ENCODE data around the gene ADGB.

ADGB gene

DNA sequence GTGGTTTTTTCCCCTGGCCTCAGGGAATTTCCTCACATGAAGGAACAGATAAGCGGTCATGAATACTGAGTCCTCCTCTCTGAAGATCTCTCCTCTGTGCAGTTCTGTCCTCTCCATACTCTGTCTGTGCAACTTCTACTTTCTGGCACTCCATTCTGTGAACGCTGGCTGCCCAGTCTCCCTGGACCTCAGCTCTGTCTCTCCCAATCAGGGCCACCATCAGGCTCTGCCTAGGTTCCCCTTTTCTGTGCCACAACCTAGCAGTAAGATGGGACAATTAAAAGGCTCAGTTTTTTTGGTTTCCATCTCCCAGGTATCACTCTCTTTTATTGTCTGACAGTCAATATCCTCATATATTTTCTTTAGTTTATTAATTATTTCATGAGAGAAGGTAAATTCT is 4.8 kb upstream of the ADGB start:
- peaks cover 5% of the 10 kb centered on the region for H3K27me3 Mint-ChIP-seq
- H3K27ac Mint-ChIP-seq: no peak overlapping the region
- DNase-seq: no peak
- no peaks in the 10 kb centered on the region for H3K36me3 Mint-ChIP-seq (ENCODE audit: low read depth)
- ATAC-seq: no peak
- H3K4me3 Mint-ChIP-seq: no peak overlapping the region
- H3K4me1 Mint-ChIP-seq: peaks cover under 1% of the 10 kb centered on the region
- H3K9me3 Mint-ChIP-seq: no peaks in the 10 kb centered on the region

DNA sequence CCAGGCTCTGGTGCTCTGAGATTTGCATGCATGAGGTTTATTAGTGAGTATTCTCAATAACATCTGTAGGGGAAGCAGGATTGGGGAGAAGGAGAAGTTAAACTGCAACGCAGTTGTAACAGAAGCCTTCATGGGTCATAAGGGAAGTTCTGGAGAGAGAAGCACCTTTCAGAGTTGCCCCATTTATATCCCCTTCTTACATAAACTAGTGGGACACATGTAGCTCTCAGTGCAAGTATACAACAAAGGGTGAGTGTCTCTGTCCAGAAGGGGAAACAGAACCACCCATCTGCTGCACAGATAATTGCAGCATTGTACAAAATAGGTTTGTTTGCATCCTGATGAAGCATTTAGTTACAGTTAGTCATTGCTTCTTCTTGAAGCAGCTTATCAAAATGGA is 4.3 kb upstream of the ADGB start:
- no peak for ATAC-seq
- Mint-ChIP-seq H3K27me3 (peaks cover 8% of the 10 kb centered on the region), H3K4me3 (no peak overlapping the region), H3K27ac (no peak overlapping the region), H3K9me3 (no peaks in the 10 kb centered on the region), H3K36me3 (ENCODE audit: low read depth) (no peaks in the 10 kb centered on the region), H3K4me1 (peaks cover 3% of the 10 kb centered on the region)
- no peak for DNase-seq

DNA sequence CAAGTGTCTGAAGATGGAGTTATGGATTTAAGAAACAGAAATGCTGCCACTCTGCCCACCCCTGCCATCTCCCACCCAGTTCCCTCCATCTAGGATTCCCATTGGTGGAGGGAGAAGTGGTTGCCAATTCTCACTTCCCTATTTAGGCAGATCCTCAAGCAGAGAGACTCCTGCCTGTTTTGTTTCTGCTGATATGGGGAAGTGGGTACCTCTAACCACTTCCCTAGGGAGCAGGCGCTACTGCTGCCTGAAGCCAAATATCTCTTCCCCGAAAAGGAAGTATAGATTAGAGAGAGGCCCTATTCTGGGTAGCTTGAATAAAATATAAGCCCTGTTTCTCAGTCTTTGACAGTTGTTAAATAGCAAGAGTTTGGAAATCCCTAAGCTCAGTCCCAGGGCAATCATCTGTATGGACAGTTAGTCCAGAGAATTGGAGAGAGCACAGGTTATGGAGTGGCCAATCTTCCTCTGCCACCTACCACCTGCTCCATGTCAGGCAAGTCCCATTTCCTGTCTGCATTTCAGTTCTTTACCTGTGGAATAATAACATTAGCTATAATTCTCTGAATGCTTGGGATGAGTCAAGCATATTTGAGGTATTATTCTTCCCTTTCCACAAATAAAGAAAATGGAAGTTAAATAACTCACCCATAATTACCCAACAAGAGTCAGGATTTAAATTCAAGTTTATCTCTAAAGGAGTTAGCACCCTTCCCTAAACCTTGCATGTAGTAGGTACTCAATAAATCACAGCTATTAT is 2.6 kb upstream of the ADGB start:
- H3K36me3 Mint-ChIP-seq (ENCODE audit: low read depth): no peaks in the 10 kb centered on the region
- DNase-seq (no peak), ATAC-seq (no peak)
- no peak overlapping the region for H3K27ac Mint-ChIP-seq
- peaks cover 10% of the 10 kb centered on the region for H3K27me3 Mint-ChIP-seq
- H3K9me3 Mint-ChIP-seq: no peaks in the 10 kb centered on the region
- H3K4me3 Mint-ChIP-seq: no peak overlapping the region
- H3K4me1 Mint-ChIP-seq: peaks cover 3% of the 10 kb centered on the region

DNA sequence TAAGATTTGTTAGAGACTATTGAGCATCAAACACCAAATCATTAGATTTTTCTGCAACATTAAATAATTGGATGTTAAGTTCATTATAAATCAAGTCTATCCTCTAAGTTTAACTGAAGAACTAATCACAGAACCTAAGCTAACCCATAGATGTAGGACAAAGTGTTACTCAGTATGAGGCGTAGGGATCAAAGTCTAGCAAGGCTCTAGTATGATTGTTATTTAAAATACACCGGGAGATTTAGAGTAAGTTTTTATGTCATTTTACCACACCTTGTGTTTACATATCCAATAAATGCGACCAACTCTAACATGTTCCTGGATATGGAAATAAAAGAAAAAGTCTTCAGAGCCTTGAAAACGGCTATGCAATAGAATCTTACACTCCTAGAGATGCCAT is 2.6 kb downstream of the ADGB start:
- DNase-seq (no peak), ATAC-seq (no peak)
- H3K4me3 Mint-ChIP-seq: no peak overlapping the region
- H3K4me1 Mint-ChIP-seq: peaks cover 3% of the 10 kb centered on the region
- no peak overlapping the region for H3K27ac Mint-ChIP-seq
- no peaks in the 10 kb centered on the region for H3K36me3 Mint-ChIP-seq (ENCODE audit: low read depth)
- no peaks in the 10 kb centered on the region for H3K9me3 Mint-ChIP-seq
- peaks cover 10% of the 10 kb centered on the region for H3K27me3 Mint-ChIP-seq

DNA sequence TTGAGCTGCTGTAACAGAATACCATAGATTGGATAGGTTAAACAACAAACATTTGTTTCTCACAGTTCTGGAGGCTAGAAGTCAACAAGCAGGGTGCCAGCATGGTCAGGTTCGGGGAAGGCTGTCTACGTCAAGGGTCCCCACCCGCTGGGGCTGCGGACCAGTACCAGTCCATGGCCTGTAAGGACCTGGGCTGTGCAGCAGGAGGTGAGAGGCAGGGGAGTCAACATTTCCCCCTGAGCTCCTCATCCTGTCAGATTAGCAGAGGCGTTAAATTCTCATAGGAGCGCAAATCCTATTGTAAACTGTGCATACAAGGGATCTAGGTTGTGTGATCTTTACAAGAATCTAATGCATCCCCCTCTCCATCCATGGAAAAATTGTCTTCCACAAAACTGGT is 3.8 kb downstream of the ADGB start:
- H3K27me3 Mint-ChIP-seq: peaks cover 10% of the 10 kb centered on the region
- no peaks in the 10 kb centered on the region for H3K9me3 Mint-ChIP-seq
- no peak for ATAC-seq
- H3K27ac Mint-ChIP-seq: no peak overlapping the region
- no peak overlapping the region for H3K4me3 Mint-ChIP-seq
- no peak for DNase-seq
- H3K4me1 Mint-ChIP-seq: peaks cover 3% of the 10 kb centered on the region
- H3K36me3 Mint-ChIP-seq (ENCODE audit: low read depth): no peaks in the 10 kb centered on the region

DNA sequence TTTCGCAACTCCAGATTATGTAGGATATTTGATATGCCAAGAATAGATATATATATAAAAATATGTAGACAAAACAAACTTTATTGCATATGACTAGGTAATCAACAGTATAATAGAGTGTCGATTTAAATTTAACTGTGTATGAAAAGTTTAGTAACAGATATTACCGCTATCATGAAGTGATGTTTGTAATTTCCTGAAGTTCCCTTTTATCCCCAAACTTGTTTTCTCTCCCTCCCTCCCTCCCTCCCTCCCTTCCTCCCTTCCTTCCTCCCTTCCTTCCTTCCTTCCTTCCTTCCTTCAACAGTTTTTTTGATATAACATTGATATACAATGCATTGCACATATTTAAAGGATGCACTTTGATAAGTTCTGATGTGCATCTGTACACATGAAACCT is 15.2 kb downstream of the ADGB start:
- Mint-ChIP-seq H3K27ac (no peak overlapping the region), H3K4me3 (no peak overlapping the region), H3K9me3 (no peaks in the 10 kb centered on the region), H3K36me3 (ENCODE audit: low read depth) (no peaks in the 10 kb centered on the region), H3K27me3 (no peaks in the 10 kb centered on the region), H3K4me1 (no peaks in the 10 kb centered on the region)
- ATAC-seq: no peak
- DNase-seq: no peak

DNA sequence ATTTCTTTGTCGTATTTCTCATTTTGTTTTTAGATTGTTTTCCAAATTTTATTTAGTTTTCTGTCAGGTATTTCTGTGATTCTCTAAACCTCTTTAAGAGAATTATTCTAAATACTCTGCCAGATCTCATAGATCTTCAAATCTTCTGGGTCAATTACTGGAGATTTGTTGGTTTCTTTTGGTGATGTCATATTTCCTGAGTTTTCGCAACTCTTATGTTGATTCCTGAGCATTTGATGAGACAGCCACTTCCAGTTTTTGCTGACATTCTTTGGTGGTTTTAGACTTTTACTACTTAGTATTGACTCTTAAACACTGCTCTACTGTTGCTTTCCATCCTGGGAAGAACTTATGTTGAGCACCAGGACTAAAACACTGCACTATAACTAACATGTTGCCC is 21.9 kb downstream of the ADGB start:
- H3K27me3 Mint-ChIP-seq: no peaks in the 10 kb centered on the region
- no peak overlapping the region for H3K4me3 Mint-ChIP-seq
- H3K4me1 Mint-ChIP-seq: no peaks in the 10 kb centered on the region
- H3K27ac Mint-ChIP-seq: no peak overlapping the region
- ATAC-seq: no peak
- no peaks in the 10 kb centered on the region for H3K36me3 Mint-ChIP-seq (ENCODE audit: low read depth)
- H3K9me3 Mint-ChIP-seq: peaks cover 19% of the 10 kb centered on the region
- no peak for DNase-seq

DNA sequence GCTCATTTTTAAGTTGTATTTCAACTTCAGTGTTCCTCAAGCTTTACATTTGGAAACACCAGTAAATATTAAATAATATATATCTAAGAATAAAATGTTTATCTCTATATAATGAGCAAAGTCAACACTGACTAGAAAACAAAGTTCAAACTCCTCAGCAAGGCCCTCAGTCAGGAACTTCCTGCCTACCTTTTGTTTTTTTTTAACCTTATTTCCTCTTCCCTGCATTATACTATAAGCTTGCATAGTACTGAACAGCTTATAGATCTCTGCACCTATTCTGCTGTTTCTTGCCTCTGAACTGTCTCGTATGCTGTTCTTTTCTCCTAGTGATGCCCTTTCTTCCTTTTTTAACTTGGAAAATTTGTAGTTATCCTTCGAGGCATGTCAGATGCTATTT is 29.6 kb downstream of the ADGB start:
- Mint-ChIP-seq H3K9me3 (peaks cover 5% of the 10 kb centered on the region), H3K27me3 (peaks cover 6% of the 10 kb centered on the region), H3K4me1 (no peaks in the 10 kb centered on the region), H3K27ac (no peak overlapping the region), H3K36me3 (ENCODE audit: low read depth) (no peaks in the 10 kb centered on the region), H3K4me3 (no peak overlapping the region)
- DNase-seq (no peak), ATAC-seq (no peak)

DNA sequence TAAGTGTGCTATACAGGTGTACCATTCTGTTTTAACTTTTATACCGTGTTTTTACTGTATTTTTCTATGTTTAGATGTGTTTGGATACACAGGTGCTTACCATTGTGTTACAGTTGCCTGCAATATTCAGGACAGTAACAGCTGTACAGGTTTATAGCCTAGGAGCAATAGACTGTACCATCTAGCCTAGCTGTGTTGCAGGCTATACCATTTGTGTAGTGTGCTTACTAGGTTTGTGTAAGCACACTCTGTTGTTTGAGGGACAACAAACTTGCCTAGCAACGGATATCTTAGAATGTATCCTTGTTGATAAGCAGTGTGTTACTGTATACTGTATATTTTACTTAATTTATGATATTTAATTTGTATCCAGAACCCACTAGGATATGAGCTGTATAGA is 35.2 kb downstream of the ADGB start:
- no peak for ATAC-seq
- Mint-ChIP-seq H3K4me3 (no peak overlapping the region), H3K27ac (no peak overlapping the region), H3K4me1 (no peaks in the 10 kb centered on the region), H3K9me3 (no peaks in the 10 kb centered on the region), H3K36me3 (ENCODE audit: low read depth) (no peaks in the 10 kb centered on the region), H3K27me3 (peaks cover 9% of the 10 kb centered on the region)
- DNase-seq: no peak

DNA sequence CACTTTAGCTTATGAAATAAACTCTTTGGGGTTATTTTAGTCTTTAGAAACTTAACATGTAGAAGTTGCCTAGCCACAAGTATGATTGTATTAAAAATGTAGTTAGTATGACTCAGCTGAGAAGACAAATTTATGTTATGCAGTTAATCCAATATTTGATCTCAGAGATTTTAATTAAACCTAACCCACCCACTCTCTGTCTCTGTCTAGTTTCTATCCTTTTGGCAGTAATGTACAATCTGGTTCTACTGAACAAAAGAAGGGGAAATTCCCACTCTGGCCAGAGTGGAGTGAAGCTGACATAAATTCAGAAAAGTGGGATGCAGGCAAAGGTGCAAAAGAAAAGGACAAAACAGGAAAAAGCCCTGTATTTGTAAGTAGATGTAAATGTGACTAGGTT is 36.4 kb downstream of the ADGB start:
- Mint-ChIP-seq H3K36me3 (ENCODE audit: low read depth) (no peaks in the 10 kb centered on the region), H3K27ac (no peak overlapping the region), H3K4me3 (no peak overlapping the region), H3K27me3 (peaks cover 9% of the 10 kb centered on the region), H3K4me1 (no peaks in the 10 kb centered on the region), H3K9me3 (no peaks in the 10 kb centered on the region)
- DNase-seq (no peak), ATAC-seq (no peak)

DNA sequence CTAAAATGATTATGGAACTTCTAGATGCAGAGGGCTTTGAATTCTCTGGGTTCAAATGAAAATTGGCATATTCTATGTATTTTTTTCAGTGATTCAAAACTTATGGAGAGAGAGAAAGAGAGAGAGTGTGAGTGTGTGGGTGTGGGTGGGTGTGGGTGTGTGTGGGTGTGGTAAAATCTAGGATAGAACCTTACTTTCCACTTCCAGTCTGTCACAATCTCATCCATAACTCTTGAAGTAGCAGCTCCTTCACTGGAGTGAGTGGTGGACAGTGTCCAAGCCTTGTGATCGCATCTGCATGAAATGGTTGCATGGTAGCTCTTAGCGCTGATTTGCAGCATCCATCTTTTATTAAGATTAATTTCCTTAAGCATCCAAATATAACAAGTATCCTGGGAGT is 37.7 kb downstream of the ADGB start:
- Mint-ChIP-seq H3K27me3 (peaks cover 9% of the 10 kb centered on the region), H3K4me1 (no peaks in the 10 kb centered on the region), H3K36me3 (ENCODE audit: low read depth) (no peaks in the 10 kb centered on the region), H3K4me3 (no peak overlapping the region), H3K27ac (no peak overlapping the region), H3K9me3 (no peaks in the 10 kb centered on the region)
- ATAC-seq (no peak), DNase-seq (no peak)

DNA sequence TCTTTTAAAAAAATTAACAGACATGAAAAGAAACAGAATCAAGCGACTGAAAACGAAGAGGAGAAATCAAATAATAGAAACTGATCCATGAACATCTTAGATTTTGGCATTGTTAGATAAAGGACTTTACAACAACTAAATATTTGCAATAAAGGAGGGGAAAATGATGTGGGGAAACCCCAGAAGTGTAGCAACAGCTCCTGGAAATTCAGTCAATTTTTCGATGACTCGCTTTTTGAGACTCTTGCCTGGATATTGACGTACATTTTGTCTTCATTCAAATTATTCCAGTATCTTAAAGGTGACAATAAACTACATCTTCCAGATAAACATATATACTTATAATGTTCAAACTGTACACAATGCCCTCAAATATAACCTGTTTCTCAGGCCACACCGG is 44.1 kb downstream of the ADGB start:
- no peaks in the 10 kb centered on the region for H3K36me3 Mint-ChIP-seq (ENCODE audit: low read depth)
- no peaks in the 10 kb centered on the region for H3K9me3 Mint-ChIP-seq

DNA sequence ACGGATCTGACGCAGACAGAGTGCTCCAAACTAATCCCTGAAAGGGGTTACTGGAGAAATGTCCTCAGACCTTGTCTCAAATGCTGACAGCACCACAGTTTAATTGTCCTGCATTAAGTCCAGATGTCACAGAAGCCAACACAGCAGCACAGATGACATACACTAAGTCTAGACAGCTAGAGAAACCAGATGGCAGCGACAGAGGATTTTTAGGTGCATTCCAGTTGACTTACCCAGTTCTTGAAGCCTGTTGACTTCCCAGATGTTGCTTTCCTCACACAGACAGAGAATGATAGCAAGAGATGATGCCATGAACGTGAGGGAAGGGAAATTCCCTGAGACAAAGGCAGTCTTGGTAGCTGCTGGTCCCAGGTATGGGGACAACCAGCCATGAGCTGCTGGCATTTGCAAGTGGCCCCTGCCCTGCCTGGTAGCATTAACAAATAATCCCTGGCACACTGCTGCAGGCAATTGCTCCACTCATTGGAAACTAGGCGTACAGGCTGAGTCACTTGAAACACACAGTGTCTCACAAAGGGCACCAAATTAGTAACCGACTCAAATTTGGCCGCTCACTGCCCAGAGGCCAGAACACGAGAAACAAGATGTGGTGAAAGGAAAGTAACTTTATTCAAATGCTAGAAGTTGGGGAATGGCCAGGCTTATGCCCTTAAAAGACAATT is 52.2 kb downstream of the ADGB start:
- ATAC-seq (no peak), DNase-seq (no peak)
- Mint-ChIP-seq H3K4me1 (no peaks in the 10 kb centered on the region), H3K4me3 (no peak overlapping the region), H3K9me3 (no peaks in the 10 kb centered on the region), H3K36me3 (ENCODE audit: low read depth) (no peaks in the 10 kb centered on the region), H3K27me3 (no peaks in the 10 kb centered on the region), H3K27ac (no peak overlapping the region)

More for the DNA sequence above, 44.1 kb downstream of the ADGB start:
- DNase-seq: no peak
- no peak overlapping the region for H3K27ac Mint-ChIP-seq
- H3K27me3 Mint-ChIP-seq: no peaks in the 10 kb centered on the region
- no peak for ATAC-seq
- no peak overlapping the region for H3K4me3 Mint-ChIP-seq
- H3K4me1 Mint-ChIP-seq: no peaks in the 10 kb centered on the region

DNA sequence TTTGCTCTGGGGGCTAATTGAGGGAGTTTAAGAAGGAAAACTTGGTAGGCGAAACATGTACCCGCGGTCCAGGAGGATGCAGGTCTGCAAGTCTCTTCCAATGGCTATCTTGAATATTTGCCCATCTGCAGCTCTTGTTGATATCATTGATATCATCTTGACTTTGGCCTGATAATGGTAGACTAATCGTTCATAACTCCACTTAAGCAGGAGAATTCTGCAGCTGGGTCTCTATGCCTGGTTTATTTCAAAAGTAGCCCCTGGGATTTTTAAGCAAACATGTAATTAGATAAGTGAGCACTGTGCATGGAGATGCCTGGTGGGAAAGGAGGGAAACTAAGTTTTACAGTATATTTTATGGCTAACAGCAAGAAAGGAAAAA is 52.7 kb downstream of the ADGB start:
- H3K4me1 Mint-ChIP-seq: no peaks in the 10 kb centered on the region
- H3K9me3 Mint-ChIP-seq: no peaks in the 10 kb centered on the region
- no peak overlapping the region for H3K27ac Mint-ChIP-seq
- no peak overlapping the region for H3K4me3 Mint-ChIP-seq
- ATAC-seq: no peak
- no peaks in the 10 kb centered on the region for H3K36me3 Mint-ChIP-seq (ENCODE audit: low read depth)
- no peak for DNase-seq
- H3K27me3 Mint-ChIP-seq: no peaks in the 10 kb centered on the region

DNA sequence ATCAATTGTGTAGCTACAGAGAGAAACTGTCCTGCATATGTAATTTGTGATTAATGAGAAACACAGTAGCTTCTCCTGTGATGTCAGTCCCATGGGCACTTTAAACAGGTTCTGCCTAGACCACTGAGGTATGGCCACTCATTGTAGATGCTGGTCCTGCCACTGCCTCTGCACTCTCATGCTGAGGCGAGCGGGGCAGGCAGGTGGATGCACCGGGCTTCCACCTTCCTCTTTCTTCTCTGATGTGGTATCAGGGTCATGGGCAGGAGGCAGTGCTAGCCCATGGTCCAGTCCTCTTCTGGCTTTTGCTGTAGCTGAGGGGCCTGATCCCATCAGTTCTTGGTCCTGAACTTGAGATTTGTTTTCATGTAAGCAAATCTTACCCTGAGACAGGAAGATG is 58.7 kb downstream of the ADGB start:
- DNase-seq (no peak), ATAC-seq (no peak)
- H3K9me3 Mint-ChIP-seq: peaks cover 6% of the 10 kb centered on the region
- no peaks in the 10 kb centered on the region for H3K4me1 Mint-ChIP-seq
- no peaks in the 10 kb centered on the region for H3K36me3 Mint-ChIP-seq (ENCODE audit: low read depth)
- no peak overlapping the region for H3K4me3 Mint-ChIP-seq
- no peak overlapping the region for H3K27ac Mint-ChIP-seq
- H3K27me3 Mint-ChIP-seq: no peaks in the 10 kb centered on the region

Measured in activated naive CD8-positive, alpha-beta T cell treated with anti-CD3 and anti-CD28 coated beads, Interleukin-2, amount 50 U/mL, for 24 hours (primary cell).